ENCODE results near the gene OSBPL6.

DNA sequence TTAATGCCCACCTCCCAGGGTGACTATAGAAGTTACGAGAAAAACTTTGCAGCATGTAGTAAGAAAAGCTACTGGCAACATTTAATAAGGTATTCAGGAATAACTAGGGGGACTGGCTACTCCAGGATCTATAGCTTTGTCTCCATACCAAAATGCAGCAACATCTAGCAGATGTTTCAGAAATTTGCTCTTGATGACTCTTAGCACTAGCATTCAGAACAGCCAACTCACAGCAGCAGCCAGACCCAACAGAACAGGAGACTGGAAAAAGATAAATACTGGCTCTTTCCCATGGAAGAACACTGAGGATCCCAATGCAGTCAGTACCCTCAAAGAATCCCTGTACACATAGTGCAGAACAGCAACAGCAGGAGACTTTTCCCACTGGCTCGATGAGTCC, 151.6 kb downstream of the OSBPL6 start:
- TF ChIP-seq POLR2A (IDR thresholded peaks at IDR 0.05) (no peak), EP300 (IDR thresholded peaks at IDR 0.05) (no peak)
- TF ChIP-seq, protein P1, sequence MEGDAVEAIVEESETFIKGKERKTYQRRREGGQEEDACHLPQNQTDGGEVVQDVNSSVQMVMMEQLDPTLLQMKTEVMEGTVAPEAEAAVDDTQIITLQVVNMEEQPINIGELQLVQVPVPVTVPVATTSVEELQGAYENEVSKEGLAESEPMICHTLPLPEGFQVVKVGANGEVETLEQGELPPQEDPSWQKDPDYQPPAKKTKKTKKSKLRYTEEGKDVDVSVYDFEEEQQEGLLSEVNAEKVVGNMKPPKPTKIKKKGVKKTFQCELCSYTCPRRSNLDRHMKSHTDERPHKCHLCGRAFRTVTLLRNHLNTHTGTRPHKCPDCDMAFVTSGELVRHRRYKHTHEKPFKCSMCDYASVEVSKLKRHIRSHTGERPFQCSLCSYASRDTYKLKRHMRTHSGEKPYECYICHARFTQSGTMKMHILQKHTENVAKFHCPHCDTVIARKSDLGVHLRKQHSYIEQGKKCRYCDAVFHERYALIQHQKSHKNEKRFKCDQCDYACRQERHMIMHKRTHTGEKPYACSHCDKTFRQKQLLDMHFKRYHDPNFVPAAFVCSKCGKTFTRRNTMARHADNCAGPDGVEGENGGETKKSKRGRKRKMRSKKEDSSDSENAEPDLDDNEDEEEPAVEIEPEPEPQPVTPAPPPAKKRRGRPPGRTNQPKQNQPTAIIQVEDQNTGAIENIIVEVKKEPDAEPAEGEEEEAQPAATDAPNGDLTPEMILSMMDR (IDR thresholded peaks at IDR 0.05), result no peak

Measured in sigmoid colon (tissue), 4 donors.